Activated gamma-delta T cell (primary cell): ENCODE data around the gene MSL3B.

ENCODE experiments used
- DNase-seq: peaks from one replicate; lab custom pipeline; 2025; lab: John Stamatoyannopoulos, UW

The MSL3B gene

DNA sequence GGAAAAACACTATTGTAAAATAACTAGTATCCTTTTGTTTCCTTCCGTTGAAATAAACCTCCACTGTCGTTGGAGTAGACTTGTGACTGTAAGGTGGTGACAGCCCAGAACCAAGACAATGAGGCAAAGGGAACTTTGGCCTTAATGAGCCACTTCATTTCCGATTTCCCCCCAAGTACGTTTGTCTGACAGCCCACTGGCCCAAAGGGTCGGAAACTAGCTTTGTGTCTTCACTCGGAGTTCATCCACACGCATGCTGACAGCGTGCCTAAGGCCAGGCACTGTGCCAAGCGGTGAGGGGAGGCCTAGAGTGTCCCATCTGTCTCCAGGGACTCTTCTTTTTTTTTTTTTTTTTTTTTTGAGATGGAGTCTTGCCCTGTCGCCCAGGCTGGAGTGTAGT is 34.8 kb downstream of the MSL3B start:
- no peak for DNase-seq

DNA sequence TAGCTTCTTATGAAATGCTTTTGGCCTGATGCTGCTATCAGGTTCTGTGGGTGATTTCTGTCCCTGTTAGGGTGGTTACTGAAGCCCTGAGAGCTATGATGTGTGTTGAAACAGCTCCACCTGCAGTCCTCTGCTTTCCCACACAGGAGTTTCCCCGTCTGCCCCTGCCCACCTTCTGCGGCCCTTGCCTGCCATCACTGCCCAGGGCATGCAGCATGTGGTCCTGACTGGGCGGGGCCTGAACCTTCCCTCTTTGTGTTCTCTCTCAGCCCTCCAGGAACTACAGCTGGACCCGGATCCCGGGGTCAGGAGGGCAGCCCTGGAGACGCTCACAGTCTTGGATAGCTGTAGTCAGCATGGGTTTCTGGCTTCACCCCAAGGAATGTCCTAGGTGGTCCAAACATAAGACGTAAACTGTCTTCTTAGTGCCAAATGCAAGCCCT is 35.3 kb downstream of the MSL3B start:
- no peak for DNase-seq

DNA sequence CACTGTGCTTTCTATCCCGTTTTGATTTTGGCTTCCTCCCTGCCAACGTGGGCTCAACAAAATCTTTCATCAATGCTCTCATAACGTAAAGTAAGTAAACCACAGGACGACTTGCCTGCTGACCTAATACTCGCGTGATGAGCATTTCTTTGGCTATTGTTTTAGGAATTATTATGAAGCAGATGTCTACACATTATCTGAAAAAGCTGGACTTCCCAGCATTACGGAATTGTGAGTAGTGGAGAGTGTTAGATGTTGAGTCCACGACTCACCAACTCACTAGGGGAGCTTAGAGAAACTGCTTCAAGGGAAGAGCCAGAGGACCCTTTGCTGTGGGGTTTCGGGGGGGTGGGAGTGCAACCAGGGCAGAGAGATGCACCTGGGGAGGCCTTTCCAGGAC is 35.8 kb downstream of the MSL3B start:
- DNase-seq, result no peak

DNA sequence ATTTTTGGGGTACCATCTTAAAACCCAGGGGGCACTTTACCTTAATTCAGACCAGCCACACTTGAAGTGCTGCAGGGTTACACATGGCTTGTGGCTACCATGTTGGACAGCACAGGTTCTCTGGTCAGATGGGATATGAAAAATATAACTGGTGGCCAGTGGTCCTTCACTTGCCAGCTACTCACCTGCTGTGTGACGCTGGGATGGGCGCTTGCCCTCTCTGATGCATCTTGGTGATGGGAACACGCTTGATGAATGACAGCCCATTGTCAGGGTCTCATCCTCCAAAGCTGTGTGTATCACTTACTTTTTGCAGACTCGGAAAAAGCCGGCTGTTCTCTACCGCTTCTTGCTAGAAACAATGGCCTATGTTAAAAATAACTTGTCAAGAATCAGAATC is 36.3 kb downstream of the MSL3B start:
- no peak for DNase-seq

DNA sequence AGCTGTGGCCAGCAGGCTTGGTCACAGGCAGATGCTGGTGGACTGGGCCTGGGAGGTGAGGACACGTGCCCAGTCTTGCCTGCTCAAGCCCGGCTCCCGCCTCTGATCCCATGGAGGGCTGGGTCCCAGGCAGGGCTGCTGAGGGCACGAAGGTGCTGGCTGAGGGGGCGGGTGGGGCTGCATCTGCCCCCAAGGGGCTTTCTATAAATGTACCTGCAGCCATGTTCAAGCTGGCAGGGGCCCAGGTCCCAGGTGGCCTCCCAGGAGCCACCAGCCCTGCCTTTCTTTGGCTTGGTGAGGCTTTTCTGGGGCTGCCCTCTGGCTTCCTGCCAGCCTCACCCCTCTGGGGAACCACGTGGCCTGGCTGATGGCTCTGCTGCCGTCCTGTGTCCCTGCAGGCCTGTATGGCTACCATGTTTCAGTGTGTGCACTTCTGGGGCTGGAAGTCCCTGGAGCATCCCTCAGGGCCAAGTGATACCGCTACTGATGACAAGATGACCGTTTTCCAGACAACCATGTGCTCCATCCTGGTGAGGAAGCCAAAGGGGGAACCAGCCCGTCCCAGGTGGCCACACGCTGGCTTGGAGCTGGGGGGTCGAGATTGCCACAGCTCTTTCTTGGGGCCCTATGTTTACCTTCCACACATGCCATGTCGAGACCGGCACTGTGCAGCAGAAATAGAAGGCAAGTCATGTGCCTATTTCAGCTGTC is 37.0 kb downstream of the MSL3B start:
- no peak for DNase-seq

DNA sequence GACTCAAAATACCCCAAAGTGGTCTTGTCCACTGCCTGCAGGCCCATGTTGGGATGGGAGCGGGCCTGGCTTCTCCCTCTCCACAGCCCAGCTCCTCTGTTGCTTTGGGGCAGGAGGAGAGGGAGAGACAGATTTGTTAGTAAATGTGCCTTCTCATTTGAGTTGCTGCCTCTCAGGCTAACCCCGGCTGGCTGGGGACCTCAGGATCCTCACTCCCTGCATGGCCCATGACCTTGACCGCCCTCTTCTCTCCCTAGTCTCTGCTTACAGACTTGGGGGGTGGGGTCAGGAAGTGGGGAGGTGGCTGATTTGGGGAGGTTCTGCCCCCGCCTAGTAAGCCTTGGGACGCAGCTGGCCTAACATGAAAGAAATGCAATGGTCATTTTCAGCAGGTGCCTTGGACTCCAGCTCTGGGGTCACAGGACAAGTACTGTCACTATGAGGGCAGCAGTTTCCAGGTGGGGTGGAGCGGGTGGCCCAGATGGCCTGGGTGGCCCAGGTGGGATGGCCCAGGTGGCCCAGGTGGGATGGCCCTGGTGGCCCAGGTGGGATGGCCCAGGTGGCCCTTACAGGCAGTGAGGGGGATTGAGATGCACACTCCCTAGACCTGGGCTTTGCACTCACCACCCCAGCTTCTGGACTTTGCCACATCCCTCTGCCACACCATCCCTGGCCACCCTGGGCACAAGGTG is 37.9 kb downstream of the MSL3B start:
- no peak for DNase-seq

DNA sequence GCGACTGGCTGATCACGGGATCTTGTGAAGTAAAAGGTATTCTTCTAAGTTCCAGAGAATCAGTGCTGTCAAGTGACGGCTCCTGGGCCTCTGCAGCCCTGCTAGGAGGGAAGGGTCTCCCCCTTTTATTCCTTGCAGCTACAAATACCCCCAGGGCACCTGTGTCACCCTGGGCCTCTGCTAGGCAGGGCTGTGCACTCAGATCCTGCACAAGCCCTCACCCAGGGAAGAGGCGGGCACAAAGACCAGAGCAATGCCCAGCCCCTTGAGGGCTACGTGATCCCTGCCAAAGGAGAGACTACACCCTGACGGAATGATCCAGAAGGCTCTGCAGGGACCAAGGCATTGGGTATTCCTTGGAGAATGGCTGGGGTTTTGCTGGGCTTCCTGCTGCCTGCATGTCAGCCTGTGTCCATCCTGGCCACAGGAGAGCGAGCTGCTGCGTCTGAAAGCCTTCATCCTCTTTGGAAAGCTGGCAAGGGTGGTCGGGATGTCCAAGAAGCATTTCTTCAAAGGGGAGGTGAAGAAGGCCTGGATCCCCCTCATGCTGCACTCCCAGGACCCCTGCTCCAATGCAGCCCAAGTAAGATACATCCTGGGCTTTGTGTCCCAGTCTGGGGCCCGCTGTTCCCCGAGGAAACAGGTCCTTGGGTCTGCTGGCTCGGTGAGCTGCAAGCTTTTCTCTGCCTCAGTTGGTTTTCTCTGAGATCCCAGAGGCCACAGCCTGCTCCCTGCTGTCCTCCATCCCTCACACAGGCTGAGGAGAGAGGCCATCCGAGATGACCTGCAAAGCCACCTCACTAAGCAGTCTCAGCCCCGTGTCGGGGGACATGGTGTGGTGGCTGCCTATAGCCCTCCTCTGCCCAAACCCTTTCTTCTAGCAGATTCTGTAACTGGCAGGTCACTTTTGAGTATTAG is 38.7 kb downstream of the MSL3B start:
- DNase-seq, result no peak

DNA sequence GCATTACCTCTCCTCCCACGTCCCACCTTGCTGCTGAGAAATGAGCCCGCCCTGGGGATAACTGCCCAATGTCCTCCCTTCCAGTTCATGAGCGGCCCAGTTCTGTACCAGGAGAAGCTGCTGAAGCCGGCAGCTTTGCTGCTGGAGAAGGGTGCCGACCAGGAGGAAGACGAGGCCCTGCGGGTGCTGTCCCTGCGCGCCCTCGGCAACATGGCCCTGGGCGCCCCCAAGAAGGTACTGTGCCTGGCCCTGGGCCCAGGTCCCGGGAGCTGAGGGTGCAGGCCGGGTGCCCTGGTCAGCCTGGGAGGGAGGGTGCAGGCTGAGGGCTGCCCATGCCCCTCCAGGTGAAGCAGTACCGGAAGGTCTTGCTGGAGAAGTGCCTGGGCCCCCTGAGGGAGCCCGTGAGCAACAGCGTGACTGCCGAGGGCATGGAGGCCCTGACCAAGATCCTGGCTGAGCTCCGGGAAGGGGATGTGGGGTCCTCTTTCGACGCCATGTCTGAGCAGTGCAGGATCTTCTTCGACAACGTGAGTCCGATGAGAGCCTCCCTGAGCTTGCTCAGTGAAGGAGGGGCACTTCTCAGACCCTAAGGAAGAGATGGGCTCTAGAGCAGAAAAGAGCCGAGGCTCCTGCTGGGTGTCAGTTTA is 39.5 kb downstream of the MSL3B start:
- no peak for DNase-seq

DNA sequence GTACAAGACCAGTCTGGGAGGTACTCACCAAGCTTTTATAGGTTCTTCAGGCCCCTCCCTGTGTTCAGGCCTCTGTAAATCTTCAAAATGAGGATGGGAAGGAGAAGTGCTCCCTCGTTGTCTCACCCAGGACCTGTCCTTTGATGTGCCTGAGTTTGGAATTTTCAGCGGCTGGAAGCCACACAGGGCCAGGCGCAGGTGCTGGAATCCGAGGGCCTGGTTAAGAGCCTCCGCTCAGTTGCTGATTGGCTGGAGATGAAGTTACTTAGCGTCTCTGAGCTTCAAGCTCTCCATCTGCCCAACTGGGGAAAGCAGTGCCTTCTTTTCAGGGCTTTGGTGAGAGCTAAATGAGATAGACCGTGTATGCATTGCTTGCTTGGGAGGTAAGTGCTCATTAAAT is 43.8 kb downstream of the MSL3B start:
- DNase-seq, result no peak

DNA sequence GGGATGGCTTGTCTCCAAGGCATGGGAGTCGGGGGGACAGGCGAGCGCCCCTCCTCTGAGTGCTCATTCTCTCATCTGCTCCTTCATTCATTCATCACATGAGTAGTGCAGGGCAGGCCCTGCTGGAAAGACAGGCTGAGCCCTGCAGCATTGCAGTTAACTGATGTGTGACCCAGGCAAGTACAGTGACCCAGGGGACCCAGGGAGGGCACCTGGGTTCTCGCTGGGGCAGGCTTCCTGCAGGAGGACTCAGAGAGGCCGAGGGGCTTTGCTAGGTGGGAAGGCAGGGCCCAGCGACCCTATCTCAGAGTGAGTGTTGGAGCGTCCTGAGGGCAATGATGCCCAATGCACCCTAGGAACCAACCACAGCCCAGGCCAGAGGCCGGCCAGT is 44.5 kb downstream of the MSL3B start:
- DNase-seq, result no peak

DNA sequence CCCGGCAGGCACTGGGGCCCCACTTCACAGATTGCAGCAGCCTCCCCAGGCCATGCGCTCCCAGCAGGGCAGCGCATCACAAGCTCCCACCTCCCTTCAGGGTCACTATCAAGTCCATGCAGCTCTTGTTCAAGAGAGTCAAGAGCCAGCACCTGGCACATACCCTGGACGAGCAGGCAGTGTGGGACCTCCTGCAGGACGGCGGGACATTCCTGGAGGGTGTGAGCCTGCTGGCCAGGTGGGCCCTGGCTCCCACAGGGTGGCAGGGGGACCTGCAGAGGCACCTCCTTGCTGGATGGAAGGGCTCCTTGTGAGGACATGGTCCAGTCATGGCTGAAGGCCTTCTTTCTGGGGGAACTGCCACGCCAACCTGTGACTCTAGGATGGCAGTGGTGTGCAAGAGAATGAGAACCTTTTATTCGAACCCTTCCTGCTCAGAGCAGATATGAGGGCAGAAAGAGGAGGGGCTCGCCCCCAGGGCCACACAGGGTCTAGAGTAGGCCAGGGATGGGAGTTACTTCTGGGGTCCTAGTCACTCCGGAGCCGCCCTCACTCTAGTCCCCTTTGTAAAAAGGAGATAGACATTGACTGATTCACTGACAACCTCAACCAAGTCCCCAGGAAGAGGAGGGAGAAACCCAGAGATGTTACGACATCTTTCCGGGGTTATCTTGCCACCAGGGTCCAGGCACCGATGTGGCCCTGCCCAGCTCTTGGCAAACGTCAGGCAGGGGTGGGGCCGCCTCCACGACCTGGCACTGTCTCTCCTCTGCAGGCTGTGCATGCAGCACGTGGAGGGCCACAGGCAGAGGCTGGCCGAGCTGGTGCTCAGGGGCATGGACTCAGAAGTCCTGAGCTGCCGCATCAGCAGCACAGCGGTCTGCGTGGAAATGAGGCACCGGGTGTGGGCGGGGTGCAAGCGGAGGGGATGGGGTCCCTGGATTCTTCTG is 45.1 kb downstream of the MSL3B start:
- no peak for DNase-seq

DNA sequence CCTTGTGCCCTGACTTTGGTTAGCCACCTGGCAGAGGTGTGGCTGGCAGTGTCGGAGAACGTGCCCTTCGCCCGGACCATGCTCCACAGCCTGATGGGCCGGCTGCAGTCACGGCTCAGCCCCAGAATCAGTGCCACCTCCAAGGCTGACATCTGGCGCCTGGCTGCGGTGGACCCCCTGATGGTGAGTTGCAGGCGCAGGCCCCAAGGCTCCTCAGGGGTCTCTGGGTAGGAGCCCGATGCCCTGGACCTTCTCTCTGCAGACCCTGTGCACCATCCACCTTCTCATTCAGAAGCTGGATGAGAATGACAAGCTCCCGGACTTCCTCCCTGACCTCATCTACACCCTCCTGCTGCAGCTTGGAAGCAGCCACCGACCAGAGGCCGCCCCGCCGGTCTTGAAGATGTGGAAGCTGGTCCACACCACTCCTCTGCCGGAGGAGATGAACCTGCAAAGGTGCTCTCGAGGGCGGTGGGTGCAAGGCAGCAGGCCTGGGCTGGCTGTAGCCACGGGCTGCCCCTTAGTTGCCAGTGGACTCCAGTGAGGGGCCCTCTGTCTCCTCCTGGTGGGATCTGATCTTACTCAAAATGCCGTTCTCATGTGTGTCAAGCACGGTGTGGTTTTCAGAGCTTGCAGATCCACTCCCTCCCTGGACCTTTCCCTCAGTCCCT is 46.0 kb downstream of the MSL3B start:
- no peak for DNase-seq

DNA sequence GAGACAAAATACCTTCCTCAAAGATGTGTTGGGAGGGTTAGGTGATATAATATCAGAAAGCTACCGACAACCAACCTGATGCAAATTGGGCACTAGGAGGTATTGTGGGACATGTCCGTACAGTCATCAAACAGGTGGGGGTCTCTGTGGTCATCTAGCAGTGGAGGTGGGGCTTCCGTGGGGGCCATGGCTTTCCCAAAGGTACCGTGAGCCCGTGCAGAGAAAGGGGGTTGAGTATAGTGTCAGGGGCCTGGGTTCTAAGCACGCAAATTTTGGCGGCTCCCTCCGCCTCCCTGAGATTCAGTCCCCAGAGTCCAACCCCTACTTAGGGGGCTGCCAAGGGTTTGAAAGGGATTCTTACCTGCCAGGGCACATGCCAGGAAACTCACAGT is 46.5 kb downstream of the MSL3B start:
- no peak for DNase-seq

DNA sequence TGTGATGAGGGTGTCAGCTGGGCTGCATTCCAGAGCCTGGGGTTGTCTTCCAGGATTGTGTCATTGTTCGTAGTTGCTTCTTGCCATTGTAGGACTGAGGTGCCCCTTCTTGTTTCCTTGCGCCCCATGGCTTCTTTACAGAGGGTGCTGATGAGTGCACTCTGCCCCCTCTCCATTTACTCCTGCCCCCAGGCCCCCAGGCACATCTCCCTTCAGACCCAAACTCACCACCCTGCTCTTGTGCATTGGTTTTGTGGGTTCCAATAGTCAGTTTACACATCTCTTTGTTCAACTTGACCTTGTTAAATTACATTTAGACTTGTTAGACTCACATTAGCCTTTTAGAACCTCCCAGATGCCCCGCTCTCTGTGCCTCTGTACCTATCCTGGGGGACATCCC is 47.0 kb downstream of the MSL3B start:
- no peak for DNase-seq

DNA sequence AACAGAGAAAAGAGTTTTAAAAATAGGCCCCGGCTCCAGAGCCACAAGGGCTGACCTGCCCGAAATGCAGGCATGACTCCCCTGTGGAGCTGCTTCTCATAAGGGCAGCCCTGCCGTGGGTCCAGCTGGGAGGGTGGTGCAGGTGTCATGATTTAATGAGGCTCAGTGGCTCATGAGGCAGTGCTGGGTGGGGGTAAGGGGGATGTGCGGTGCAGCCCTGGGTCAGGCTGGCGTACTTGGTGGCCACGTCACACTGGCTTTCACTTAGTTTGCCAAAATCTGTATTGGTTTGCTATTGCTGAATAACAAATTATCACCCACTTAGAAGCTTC is 47.4 kb downstream of the MSL3B start:
- DNase-seq, result no peak

DNA sequence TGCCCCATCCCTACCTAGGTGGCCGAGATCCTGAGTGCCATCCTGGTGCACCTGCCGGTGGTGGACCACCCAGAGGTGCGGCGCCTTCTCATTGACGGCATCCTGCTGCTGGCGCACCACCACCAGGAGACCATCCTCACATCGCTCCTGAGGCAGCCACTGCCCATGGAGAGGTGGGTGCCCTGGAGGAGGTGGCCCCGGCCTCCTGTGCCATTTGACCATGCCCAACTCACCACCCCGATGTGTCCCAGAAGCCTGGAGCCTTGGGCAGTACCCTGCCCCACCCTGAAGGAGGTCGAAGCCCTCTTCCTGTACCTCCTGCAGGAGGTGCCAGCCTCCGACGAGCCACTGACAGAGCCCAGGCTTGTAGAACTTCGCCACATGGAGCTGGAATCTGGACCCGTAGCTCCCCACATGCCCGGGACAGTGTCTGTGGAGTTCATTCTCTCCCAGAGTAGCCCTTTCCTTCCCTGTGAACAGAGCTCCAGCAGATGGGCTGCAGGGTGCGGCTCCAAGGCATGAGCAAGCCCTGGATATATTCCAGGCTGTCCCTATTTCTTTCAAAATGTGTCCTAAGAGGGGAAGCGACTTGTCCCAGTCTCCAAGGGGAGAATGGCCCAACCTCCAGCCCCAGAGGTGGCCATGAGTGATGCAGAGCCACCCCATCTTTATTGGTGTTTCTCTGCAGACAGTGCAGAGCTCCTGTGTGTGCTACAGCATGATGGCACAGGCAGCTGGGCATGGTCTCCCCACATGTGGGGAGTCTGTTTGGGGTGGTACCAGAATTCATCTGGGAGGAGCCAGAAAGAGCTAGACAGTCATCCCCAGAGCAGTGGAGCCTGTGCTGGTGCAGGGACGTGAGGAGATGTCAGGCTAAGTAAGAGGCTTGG is 48.1 kb downstream of the MSL3B start:
- DNase-seq, result no peak

DNA sequence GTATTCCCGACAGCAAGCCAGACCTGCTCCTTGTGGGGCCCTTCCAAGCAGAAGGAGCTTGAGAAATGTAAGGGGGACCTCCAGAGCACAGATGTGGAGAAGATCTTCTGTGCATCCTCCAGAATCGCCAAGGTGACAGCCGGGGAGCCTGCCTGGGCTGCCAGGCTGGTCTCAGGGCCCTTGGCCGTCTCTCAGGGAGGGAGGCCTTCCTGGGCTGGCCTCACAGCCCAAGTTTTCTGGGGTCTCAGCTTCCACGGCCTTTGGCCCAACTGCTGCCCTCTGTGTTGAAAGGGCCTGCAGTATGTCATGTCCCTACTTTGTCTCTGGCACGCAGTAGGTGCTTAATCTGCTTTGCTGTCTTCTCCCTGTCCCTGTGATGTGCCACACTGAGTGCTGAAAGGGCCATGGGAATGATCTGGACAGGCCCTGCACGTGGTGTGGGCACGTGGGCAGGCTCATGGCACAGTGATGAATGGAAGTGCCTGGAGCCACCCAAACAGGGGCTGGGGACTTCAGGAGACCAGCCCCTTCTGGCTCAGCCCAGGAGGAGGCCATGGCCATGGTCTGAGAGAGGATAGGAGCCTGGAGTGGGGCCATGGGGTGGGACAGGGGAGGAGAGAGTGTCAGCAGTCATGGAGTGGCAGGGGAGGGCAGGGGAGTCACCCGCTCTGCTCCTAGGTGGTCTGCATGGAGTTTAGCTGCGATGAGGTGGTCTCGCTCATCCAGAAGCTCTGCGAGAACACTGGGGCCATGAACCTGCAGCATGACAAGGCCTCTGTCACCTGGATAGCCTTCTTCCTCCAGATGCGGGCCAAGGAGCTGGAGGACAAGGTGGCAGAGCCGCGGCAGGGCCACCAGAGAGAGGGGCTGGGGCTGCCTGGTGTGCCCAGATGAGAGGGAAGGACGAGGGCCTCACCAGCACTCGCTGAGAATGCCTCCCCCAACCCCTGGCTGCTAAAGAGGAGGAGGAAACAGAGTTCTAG is 49.3 kb downstream of the MSL3B start:
- no peak for DNase-seq

DNA sequence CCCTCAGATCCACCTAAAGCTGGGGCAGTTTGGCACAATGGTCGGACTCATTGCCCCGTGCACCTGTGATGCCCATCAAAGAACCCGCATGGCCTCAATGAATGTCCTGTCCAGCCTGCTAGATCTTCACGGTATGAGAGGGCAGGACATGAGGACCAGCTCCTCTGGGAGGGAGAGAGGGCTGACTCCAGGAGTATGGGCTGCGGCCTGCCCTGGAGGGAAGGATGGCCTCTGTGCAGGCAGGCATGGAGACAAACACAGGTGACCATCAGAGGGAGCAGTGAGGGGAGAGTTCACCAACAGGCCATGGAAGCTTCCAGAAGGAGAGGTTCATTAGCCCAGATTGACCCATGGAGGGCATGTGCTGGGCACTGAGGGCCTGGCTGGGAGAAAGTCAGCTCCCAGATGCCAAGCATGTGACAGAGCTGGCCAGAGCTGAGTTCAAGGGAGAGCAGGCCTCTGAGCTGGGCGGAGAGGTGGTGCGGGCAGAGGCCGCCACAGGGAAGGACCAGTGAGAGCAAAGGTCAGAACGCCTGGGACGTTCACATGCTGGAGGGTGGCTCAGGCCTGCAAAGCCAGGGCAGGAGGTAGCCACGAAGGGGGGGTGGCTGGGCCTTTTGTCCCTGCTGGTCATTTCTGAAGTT is 50.1 kb downstream of the MSL3B start:
- DNase-seq, result no peak
